ENCODE data around the gene NKX2-4. TPM values are rescaled to one million over a fixed set of nuclear protein-coding genes. Genes with fewer than 3 reads are reported as not detected.
"Not testable (repeated sequence)": the region's sequence is repeated elsewhere in the genome, so short reads cannot be mapped to it uniquely, and the experiment has no call there.

The NKX2-4 gene
- total RNA-seq, 1 donor from 2014 or later, result not detected

DNA sequence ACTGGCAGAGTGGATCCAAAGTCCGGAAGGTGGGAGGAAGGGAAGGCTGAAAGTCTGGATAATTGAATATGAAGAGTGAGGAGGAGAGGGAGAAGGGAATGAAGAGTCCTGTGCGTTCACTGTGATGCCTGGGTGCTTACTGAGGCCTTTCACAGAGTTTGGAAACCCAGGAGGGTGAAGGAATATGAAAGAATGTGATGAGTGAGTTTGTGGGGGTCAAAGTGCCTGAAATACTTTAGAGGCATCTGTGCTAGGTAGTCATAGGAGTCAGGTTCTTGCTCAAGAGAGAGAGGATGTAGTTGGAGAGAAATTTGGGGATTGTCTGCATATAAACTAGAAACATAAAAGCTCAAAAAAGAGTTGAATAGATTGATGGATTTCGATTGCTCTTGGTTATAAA lies 20.7 kb downstream of the NKX2-4 start:
- Histone ChIP-seq H3K4me1 (no peaks in the 10 kb centered on the region), H3K9me3 (no peaks in the 10 kb centered on the region), H3K27me3 (no peaks in the 10 kb centered on the region), H3K27ac (no peak overlapping the region), H3K4me3 (no peak overlapping the region), H3K36me3 (peaks cover 47% of the 10 kb centered on the region)
- intact Hi-C loops (cut with DNase I), result no loop called here
- DNase-seq, result no peak
- TF ChIP-seq, protein P1, sequence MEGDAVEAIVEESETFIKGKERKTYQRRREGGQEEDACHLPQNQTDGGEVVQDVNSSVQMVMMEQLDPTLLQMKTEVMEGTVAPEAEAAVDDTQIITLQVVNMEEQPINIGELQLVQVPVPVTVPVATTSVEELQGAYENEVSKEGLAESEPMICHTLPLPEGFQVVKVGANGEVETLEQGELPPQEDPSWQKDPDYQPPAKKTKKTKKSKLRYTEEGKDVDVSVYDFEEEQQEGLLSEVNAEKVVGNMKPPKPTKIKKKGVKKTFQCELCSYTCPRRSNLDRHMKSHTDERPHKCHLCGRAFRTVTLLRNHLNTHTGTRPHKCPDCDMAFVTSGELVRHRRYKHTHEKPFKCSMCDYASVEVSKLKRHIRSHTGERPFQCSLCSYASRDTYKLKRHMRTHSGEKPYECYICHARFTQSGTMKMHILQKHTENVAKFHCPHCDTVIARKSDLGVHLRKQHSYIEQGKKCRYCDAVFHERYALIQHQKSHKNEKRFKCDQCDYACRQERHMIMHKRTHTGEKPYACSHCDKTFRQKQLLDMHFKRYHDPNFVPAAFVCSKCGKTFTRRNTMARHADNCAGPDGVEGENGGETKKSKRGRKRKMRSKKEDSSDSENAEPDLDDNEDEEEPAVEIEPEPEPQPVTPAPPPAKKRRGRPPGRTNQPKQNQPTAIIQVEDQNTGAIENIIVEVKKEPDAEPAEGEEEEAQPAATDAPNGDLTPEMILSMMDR (IDR thresholded peaks at IDR 0.05), result no peak
- no peak for ATAC-seq

DNA sequence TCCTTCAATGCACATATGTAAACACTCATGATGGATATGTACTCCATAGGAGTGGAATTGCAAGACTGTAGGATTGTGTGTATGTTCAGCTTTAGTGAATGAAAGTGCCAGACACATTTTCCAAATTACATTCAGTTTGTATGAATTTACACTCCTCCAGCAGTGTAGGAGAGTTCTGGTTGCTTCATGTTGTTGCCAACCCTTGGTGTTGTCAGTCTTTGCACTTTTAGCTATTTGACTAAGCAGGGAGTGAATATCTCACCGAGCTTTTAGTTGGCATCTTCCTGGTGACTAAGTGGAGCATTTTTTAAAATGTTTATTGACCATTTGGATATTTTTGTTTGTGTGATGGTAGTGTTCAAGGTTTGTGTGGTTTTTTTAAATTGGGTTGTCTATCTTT lies 23.9 kb downstream of the NKX2-4 start:
- H3K4me1 ChIP-seq, result no peaks in the 10 kb centered on the region
- ATAC-seq (no peak), DNase-seq (no peak)
- TF ChIP-seq, protein P1 (IDR thresholded peaks at IDR 0.05), result no peak
- no peaks in the 10 kb centered on the region for H3K27me3 ChIP-seq
- no peaks in the 10 kb centered on the region for H3K9me3 ChIP-seq
- H3K36me3 ChIP-seq, result peaks cover 52% of the 10 kb centered on the region
- no peak overlapping the region for H3K27ac ChIP-seq
- intact Hi-C loops (cut with DNase I), result no loop called here
- H3K4me3 ChIP-seq, result no peak overlapping the region

DNA sequence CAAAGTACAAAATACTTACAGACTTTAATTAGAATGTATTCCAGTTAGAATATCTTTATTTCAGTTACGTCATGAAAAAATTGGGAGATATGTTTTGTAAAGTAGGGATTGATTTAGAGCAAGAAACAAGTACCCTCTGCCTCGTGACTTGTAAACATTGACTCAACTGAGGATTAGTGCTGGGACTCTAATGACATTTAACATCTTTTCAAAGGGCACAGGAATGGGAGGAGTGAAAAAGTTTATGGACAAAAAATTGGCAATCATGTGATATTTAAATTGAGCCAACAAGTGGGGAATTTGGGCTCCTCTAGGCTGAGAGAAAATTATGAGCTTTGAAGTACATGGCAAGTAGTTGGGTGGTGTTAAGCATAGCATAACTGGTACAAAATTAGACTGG lies 25.3 kb downstream of the NKX2-4 start:
- ATAC-seq (no peak), DNase-seq (no peak)
- Histone ChIP-seq H3K27me3 (no peaks in the 10 kb centered on the region), H3K36me3 (peaks cover 53% of the 10 kb centered on the region), H3K27ac (no peak overlapping the region), H3K9me3 (no peaks in the 10 kb centered on the region), H3K4me3 (no peak overlapping the region), H3K4me1 (no peaks in the 10 kb centered on the region)
- intact Hi-C loops (cut with DNase I), result no loop called here
- TF ChIP-seq, protein P1 (IDR thresholded peaks at IDR 0.05), result no peak

DNA sequence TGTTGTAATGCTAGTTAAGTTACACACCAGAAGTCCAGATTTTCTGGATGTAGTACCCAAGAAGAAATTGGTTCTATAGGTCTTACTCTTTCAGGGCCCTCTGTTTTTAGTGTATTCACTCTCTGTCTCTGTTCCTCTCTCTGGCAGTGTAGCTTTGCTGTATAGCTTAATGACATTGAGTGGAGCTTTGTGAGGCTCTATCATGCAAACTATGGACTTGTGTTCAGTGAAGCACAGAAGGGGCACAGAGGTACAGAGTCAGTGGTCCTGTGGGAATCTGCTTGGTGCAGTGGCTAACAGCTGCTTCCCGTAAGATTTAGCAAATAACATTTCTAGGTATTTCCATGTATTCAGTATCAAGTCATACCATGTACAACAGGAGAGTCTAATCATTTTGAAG lies 26.1 kb downstream of the NKX2-4 start:
- ATAC-seq (no peak), DNase-seq (no peak)
- Histone ChIP-seq H3K4me1 (no peaks in the 10 kb centered on the region), H3K27me3 (no peaks in the 10 kb centered on the region), H3K9me3 (no peaks in the 10 kb centered on the region), H3K27ac (no peak overlapping the region), H3K4me3 (no peak overlapping the region), H3K36me3 (peaks cover 61% of the 10 kb centered on the region)
- intact Hi-C loops (cut with DNase I), result no loop called here
- TF ChIP-seq, protein P1 (IDR thresholded peaks at IDR 0.05), result no peak

DNA sequence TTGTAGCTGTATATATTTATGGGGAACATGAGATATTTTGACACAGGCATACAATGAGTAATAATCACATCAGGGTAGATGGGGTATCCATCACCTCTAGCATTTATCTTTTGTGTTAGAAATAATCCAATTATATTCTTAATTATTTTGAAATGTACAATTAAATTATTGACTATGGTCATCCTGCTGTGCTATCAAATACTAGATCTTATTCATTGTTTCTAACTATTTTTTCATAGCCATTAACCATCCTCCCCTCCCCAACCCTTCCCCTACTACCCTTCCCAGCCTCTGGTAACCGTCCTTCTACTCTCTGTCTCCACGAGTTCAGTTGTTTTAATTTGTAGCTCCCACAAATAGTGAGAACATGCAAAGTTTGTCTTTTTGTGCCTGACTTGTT lies 28.5 kb downstream of the NKX2-4 start:
- intact Hi-C loops (cut with DNase I), result no loop called here
- Histone ChIP-seq H3K4me1 (no peaks in the 10 kb centered on the region), H3K9me3 (no peaks in the 10 kb centered on the region), H3K36me3 (peaks cover 81% of the 10 kb centered on the region), H3K27ac (no peak overlapping the region), H3K4me3 (no peak overlapping the region), H3K27me3 (no peaks in the 10 kb centered on the region)
- ATAC-seq, result no peak
- TF ChIP-seq, protein P1 (IDR thresholded peaks at IDR 0.05), result no peak
- no peak for DNase-seq

DNA sequence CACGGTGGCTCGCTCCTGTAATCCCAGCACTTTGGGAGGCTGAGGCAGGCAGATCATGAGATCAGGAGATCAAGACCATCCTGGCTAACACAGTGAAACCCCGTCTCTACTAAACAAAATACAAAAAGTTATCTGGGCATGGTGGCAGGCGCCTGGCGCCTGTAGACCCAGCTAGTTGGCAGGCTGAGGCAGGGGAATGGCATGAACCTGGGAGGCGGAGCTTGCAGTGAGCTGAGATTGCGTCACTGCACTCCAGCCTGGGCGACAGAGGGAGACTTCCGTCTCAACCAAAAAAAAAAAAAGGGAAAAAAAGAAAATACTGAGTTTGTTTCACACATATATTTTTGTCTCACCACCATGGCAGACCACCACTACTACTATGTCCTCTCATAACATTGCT lies 31.1 kb downstream of the NKX2-4 start:
- H3K9me3 ChIP-seq; H3K4me1 ChIP-seq; H3K27me3 ChIP-seq; DNase-seq; H3K27ac ChIP-seq; intact Hi-C loops (cut with DNase I); H3K4me3 ChIP-seq; ATAC-seq: not testable (repeated sequence)
- H3K36me3 ChIP-seq, result peaks cover 82% of the 10 kb centered on the region
